RPMI8226 (cell line): ENCODE data around the gene JAK3.
"Not testable (repeated sequence)": the region's sequence is repeated elsewhere in the genome, so short reads cannot be mapped to it uniquely, and the experiment has no call there.

Source experiments
- DNase-seq: peaks from one replicate; pipeline ENCODE4 v3.0.0-alpha.2; 2015

JAK3 gene

DNA sequence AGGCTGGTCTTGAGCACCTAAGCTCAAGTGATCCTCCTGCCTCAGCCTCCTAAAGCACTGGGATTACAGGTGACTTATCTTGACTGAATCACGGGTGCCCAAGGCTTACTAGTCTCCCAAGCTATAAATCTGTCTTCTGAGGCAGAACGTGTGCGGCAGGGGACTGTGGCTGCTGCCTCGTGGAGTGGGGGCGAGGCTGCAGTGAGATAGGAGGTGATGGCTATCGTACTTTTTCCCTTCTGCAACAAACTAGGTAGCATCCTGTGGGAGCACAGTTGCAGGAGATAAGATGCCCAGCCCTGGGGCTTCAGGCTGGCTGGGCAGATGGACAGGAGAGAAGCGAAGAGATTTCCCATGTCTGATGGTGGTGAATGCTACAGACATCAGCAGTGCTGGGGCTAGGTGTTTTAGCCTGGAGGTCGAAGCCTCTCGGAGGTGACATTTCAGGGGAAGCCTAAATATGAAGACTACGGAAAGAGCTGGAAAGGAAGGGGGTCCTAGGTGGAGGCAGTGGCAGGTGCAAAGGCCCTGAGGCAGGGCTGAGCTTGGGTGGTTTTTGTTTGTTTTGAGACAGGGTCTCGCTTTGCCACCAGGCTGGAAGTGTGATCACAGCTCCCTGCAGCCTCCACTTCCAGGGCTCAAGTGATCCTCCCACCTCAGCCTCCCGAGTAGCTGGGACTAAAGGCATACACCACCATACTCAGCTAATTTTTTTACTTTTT is 45.5 kb downstream of the JAK3 start:
- DNase-seq, result no peak

DNA sequence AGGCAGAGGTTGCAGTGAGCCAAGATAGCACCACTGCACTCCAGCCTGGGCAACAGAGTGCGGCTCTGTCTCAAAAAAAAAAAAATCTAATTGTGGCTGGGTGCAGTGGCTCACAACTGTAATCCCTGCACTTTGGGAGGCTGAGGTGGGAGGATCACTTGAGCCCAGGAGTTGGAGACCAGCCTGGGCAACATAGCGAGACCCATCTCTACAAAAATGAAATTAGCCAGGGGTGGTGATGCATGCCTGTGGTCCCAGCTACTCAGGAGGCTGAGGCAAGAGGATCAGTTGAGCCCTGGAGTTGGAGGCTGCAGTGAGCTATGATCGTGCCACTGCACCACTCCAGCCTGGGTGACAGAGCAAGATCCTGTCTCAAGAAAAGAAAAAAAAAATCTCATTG is 49.2 kb downstream of the JAK3 start:
- DNase-seq, result not testable (repeated sequence)

DNA sequence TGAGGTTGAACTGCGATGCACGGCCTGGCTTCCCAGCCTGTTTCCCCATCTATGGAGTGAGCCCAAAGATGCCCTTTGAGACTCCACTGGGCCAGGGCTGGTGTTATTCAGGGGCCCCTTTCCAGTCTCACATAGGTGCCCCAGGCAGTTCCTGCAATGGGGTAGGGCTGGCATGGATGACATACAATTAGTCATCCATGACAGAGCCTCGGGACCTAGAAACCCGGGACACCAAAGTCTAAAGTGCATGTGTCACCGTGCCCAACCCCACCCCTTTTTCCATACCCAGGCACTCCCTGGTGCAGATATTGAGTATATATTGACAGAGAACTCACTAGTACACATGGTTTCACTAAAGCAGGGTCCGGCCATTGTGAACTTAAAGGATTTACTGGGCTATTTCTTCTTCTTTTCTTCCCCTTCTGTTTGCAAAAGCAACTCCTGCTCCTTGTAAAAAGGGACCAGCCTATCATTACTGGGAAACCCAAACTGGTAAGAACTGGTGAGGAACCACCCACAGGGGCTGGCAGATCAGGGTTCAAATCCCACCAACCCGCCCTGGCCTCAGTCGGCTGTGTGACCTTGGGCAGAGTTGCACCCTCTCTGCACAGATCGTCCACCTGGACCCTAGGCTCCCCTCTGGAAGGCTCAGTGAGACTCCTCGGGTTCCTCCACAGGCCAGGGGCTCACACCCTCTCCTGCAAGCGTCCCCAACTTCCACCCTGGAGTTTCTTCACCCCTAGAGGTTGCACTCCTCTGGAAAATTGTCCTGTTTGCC is 50.2 kb downstream of the JAK3 start:
- DNase-seq, result no peak

DNA sequence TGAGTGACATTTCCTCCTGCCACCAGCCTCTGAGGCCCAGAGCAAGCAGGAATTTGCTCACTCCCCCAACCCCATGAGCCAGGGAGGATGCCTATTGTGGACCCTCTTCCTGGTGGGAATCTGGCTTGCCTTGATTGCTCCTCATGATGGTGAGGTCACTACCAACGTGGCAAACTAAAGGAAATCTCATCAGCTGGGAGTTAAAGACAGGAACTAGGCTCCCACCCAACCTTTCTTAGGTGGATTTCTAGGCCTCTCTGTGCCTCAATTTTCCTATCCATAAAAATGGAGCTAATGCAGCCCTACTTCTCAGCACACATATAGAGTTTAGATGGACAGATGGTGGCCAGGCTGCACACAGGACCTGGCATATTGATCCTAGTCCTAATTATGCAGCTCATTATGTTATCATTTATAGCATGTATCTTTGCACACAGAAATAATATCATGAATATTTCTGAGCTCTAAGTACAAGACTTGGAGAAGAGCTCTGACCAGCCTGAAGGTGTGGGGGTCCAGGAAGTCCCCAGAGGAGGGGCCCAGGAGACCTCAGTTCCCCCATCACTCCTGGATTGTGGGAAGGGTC is 50.9 kb downstream of the JAK3 start:
- no peak for DNase-seq

DNA sequence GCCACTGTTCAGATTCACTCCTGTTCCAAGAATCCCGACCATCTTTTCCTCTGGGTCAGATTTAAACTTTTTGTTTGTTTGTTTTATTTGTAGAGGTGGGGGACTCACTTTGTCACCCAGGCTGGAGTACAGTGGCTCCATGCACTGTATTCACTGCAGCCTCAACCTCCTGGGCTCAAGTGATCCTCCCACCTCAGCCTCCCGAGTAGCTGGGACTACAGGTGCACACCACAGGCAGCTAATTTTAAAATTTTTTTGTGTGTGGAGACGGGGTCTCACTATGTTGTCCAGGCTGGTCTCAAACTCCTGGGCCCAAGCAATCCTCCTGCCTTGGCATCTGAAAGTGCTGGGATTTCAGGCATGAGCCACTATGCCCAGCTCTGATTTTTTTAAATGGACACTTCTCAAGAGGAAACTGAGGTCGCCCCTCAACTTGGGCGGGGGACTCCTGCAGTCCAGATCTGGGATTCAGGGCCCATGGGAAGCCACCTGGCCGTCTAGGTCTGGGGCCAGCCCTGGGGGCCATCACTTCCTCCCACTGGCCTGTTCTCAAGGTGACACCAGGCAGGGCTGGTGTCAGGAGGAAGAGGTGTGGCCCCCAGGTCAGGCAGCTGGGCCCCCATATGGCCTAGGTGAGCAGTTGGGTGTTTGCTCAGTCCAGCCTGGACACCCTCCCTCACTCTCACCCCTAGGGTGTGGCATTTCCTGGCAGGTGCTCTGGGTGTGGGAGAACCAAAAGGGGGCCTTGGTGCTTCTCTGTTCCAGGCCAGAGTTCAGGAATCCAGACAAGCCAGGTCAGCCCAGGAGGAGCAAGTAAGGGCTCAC is 51.6 kb downstream of the JAK3 start:
- DNase-seq, result peak; percentile 77

DNA sequence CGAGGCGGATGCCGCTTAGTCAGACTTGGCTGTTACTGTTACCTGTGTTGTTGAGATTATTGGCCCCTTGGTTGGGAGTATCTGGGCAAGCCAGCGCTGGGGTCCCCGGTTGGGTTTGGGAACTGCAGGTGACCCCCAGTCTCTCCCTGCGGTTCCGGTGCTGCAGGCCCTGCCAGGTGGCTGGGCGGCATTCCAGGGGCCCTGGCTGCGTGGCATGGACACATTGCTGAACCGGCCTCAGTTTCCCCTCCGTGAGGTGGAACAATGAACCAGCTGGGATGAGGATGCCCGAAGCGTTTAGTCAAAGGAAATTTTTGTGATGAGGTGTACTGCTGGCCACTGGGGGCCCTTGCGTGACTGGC is 52.3 kb downstream of the JAK3 start:
- DNase-seq, result no peak

DNA sequence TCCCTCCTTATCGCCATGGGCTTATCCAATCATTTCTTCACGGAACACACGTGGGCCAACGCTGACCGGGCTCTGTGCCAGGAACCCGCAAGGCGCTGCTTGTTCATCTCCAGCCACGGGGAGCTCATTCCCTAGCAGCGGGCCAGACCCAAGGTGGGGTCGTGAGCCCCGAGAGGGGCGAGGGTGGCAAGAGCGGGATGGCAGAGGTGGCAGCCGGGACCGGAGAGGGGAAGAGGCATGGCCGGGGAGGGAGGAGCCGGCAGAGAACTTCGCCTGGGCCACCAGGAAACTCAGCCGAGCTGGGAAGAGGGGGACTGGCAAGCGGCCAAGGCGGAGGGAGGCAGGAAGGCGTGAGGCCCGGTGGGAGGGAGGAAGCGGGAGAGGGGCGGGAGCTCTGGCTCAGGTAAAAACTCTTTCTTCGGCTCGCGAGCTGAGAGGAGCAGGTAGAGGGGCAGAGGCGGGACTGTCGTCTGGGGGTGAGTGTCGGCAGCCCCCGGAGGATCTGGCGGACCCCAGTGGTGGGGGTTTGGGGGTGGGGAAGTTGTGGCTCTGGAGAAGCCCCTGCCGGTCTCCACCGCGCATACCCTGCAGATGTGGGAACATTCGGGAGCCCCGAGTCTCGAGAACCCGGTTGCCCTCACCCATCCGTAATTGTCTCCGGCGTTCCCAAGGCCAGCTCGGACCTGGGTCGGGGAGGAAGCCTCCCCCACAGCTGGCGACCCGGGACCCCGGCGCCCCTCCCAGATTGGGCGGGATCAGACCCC is 52.9 kb downstream of the JAK3 start, which contains the start of gene B3GNT3:
Gene B3GNT3, plus strand, starts transcription at position 408 of the 764 bp plus-strand sequence. CDS start 12,670 bp downstream, outside the sequence.
- peak; percentile 60 for DNase-seq

DNA sequence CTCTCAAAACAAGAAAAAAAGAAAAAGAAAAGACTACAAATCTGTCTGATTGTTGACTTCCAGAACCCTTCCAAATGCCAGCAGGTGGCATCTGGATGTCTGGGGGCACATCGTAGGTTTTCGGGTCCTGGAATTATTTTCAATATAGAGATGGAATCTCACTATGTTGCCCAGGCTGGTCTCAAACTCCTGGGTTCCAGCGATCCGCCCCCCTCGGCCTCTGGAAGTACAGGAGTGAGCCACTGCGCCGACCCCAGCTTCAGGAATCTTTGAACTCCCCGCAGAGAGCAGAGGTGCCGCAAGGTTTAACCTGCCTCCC is 53.4 kb downstream of the JAK3 start:
- no peak for DNase-seq

DNA sequence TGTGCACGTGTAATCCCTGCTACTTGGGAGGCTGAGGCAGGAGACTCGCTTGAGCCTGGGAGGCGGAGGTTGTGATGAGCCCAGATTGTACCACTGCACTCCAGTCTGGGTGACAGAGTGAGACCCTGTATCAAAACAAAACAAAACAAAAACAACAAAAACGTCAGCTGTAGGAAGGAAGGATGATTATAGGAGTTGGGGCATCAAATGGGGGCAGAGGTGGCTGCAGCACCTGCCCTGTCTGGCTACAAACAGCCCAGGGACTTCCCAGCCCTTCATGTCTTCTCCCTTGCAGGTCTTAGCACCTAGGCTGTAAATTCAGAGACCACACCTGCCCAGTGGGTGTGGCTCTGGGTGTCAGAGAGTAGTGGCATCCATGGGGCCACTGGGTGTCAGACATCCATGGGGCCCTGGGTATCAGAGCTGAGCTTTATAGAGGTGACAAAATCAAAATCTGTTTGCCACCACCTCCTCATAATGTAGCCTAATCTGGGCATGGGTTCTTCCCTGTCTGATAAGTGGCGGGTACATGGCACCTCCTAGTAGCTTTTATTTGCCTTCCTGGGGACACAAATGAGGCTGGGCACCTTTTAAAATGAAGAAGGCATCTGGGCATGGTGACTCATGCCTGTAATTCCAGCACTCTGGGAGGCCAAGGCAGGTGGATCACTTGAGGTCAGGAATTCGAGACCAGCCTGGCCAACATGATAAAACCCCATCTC is 57.6 kb downstream of the JAK3 start:
- peak; percentile 37 for DNase-seq

DNA sequence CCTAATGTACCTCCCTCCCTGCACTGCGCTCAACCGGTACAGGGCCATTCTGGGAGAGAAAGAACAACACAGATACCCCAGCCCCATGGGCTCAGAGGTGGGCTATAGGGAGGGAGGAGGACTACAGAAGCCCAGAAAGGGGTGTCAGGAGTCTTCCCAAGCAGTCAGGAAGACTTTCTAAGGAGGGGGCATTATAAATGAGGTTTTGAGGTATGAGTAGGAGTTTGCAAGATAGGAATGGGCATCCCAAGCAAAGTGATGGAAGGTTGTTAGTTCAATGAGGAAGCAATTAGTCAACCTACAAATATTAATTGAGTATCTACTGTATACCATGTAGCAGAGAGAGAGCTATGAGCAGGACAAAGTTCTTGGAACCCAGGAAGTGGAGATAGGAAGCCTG is 59.1 kb downstream of the JAK3 start:
- DNase-seq, result no peak

DNA sequence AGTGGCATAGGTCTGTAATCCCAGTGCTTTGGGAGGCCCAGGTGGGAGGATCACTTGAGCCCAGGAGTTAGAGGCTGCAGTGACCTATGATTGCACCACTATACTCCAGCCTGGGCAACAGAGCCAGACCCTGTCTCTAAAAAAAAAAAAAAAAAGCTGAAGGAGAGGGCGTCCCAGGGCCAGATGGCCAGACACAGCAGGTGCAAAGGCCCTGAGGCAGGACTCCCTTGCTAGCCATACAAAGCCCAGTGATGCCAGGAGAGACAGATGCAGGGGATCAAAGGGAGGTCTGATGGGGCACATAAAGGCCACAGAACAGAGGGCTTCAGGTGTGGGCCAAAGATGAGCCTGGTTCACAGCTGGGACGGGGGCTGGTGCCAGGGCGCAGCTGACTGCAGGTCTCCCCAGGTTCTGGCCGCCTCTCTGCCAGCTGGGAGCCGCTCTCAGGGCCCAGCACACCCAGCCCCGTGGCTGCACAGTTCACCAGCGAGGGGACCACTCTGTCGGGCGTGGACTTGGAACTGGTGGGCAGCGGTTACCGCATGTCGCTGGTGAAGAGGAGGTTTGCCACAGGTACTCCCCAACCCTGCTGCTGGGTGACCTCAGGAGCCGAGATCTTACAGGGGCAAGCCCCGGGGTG is 60.4 kb downstream of the JAK3 start:
- DNase-seq, result no peak

DNA sequence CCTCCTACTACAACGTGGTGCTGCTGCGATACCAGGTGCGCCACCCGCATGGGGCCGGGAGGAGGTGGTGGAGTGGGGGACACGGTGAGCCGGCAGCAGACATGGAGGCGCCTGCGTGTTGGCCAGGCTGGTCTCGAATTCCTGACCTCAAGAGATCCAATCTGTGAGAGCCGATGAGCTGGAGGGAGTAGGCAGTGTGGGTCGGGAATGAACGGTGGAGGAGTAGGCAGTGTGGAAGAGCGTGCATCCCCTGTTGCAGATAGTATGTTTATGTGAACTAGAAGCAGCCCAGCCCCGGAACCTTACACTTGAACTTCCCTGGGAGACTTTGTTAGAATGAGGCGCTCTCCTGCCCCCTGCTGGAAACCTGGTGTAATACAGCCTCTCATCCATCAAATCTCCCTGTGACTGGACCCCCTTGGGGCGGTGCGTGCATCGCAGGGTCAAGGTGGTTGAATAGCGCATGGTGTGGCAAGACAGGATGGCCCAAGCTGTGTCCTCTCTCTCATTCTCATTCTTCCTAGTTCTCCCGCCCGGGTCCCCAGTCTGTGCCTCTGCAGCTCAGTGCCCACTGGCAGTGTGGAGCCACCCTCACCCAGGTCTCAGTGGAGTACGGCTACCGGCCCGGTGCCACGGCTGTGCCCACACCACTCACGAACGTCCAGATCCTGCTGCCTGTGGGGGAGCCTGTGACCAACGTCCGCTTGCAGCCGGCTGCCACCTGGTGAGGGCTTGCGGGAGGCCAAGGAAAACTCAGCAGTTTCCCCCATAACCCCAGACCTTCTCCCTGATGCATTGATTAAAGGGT is 63.4 kb downstream of the JAK3 start:
- peak; percentile 61 for DNase-seq

DNA sequence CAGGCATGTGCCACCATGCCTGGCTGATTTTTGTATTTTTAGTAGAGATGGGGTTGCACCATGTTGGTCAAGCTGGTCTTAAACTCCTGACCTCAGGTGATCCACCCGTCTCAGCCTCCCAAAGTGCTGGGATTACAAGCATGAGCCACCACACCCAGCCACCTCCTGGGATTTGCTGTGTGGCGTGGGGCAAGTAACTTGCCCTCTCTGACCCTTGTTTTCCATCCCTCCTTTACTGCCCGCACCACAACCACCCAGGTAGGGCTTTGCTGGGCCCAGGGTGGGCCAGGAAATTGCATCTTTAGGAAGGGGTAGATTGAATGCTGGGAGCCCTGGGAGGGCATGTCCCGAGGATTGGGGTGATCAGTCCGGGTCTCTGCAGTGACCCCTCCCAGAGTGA is 64.1 kb downstream of the JAK3 start:
- not testable (repeated sequence) for DNase-seq

DNA sequence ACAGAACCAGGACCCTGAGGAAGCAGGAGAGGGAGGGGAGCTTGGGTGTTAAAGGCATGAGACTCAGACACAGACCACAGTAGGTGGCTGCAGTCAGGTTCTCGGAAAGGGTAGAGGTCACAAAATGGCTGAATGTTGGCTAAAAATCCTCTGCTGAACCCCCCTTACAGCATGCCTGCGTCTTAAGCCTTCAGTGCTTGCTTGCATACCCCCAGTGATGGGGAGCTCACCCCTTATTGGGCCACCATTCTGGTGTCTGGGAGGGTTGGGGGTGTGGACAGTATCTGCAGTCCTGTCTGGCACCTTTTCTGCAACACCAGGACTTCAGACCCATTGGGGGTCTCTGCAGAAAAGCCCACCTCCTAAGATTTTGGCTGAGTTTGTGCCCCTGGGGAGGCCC is 67.0 kb downstream of the JAK3 start:
- no peak for DNase-seq

DNA sequence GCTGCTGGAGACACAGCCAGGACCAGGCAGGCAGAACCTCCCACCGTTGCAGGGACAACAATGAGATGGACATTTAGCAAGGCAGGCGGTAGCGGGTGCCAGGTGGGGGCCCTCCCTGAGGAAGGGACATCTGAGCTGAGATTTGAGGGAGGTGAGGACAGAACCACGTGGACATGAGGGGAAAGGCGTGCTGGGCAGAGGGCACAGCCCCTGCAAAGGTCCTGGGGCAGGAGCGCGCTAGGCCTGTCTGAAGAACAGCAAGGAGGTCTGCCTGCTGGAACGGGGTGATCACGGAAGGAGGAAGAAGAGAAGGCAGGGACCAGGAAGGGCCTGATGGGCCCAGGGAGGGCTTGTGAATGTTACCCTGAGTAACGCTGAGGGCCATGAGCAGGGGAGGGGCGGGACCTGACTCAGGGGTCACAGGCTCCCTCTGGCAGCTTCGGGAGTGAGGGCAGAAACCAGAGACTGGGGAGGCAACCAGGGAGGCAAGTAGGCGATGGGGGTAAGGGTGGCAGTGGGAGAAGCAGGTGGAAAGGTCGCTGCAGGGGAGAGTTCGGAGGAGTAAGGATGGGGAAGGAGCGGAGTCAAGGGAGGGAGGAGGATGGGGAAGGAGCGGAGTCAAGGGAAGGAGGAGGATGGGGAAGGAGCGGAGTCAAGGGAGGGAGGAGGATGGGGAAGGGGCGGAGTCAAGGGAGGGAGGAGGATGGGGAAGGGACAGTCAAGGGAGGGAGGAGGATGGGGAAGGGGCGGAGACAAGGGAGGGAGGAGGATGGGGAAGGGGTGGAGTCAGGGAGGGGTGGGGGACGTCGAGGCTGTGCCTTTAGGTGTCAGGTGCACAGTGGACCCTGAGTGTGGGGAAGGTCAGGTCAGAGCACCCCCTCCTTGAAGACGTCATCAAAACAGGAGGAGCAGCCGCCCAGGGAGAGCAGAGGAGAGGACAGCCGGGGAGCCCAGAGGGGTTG is 68.5 kb downstream of the JAK3 start:
- no peak for DNase-seq

DNA sequence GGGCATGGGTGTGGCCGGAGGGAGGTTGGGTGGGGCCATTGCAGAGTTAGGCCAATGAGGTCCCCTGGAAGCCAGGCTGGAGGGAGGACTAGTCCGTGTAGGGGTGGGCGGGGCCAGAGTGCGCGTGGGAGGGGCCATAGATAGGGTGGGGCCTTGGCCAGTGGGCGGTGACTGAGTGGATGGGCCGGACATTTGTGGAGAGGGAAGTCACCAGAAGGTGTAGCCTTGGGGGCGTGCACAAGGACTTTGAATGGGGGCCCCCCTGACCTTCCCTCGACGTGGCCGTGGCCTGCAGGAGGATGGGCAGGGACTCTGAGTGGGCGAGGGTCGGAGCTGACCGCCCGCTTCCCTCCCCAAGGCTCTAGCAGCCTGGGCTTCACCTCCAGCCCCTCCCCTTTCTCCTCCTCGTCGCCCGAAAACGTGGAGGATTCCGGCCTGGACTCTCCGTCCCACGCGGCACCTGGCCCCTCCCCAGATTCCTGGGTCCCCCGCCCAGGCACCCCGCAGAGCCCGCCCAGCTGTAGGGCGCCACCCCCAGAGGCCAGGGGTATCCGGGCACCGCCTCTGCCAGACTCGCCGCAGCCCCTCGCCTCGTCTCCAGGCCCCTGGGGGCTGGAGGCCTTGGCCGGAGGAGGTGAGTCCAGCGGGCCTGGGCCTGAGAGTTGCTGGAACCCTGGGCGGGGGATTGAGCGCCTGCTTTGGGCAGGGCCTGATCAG is 69.4 kb downstream of the JAK3 start:
- DNase-seq, result peak; percentile 38

DNA sequence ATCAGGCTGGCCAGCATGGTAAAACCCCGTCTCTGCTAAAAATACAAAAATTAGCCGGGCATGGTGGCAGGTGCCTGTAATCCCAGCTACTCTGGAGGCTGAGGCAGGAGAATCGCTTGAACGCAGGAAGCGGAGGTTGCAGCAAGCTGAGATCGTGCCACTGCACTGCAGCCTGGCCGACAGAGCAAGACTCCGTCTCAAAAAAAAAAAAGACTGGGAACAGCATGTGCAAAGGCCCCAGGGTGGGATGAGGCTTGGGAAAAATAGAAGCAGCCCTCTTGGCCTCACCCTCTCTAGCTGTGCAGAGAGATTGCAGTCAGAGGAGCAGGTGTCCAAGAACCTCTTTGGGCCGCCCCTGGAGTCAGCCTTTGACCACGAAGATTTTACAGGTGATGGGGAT is 69.9 kb downstream of the JAK3 start:
- DNase-seq, result not testable (repeated sequence)

DNA sequence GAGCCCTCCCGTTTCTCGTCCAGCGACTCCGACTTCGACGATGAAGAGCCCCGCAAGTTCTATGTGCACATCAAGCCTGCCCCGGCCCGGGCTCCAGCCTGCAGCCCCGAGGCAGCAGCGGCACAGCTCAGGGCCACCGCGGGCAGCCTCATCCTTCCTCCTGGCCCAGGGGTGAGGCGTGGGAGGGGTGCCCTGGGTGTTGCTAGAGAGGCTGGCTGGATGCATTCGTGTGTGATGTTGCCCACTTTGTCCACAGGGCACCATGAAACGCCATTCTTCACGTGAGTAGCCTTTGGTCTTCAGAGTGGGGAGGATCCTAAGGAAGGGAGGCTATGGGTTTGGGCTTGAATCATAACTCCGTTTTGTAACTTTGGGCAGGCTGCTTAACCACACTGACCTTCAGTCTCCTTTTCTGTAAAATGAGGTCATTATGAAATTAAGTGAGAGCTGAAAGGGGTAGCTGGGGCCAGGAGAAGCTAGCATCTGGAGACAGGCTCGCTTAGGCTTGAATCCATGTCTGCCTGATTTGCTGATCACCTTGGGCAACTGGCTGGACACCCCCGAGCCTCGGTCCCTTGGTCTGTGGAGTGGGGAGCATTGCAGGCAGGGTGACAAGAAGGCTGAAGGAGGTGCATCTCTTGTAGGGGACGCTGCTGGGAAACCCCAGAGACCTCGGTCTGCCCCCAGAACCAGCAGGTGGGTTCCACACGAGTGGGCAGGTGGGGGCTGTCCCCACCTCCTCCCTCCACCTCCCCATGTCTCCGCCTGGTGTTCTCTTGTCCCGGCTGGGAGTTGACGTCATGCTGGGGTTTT is 71.6 kb downstream of the JAK3 start:
- DNase-seq, result no peak
